Gastrocnemius medialis (tissue), 4 donors: ENCODE measurements around the gene PTPRN2.

ENCODE experiments used
- POLR2A ChIP-seq, 2 donors: fragments of 450-650 bp; IDR thresholded peaks; one replicate each; pipeline ENCODE4 v1.6.1; 2017; ENCODE audit warnings: antibody characterized with exemption in 2 of 2, mild to moderate bottlenecking in 2 of 2, moderate library complexity in 2 of 2
- TF ChIP-seq, protein P1 (sequence below), 5 experiments: fragments of 450-650 bp in 3 of 5; fragments of 200-600 bp in 2 of 5; sonication (generic) in 2 of 5; IDR thresholded peaks in 4 of 5; conservative IDR thresholded peaks in 1 of 5; 1 replicate in 4 of 5; 2 replicates in 1 of 5; pipeline ENCODE4 v1.5.1; 2016 to 2019; ENCODE audit warnings: antibody characterized with exemption in 5 of 5, mild to moderate bottlenecking in 3 of 5, moderate library complexity in 3 of 5

DNA sequence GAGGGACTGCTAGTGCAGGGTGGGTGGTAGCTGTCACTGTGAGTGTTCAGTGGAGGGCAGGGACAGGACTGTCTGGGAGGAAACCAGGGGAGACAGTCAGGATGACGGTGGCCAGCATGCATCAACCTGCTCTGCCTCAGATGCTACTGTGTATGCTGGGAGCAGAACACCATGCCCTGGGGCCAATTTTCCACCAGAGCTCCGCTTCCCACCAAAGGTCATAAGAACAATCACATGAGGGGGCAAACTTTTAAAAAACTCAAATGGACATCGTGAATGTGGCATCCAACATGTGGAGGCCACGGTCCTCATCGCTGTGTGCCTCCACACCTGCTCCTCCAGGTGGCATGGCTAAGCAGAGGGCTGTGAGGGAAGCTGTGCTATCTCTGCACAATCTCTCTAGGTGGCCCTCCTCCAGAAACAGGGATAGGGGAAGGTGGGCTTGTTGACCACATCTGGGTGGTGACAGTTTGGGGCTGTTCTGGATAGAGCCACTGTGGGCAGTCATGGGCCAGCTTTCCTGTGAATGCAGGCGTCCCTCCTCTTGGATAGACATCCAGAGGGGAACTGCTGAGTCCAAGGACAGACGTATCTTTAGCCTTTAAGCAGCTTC, 411.0 kb downstream of the PTPRN2 start:
- TF ChIP-seq, protein P1, sequence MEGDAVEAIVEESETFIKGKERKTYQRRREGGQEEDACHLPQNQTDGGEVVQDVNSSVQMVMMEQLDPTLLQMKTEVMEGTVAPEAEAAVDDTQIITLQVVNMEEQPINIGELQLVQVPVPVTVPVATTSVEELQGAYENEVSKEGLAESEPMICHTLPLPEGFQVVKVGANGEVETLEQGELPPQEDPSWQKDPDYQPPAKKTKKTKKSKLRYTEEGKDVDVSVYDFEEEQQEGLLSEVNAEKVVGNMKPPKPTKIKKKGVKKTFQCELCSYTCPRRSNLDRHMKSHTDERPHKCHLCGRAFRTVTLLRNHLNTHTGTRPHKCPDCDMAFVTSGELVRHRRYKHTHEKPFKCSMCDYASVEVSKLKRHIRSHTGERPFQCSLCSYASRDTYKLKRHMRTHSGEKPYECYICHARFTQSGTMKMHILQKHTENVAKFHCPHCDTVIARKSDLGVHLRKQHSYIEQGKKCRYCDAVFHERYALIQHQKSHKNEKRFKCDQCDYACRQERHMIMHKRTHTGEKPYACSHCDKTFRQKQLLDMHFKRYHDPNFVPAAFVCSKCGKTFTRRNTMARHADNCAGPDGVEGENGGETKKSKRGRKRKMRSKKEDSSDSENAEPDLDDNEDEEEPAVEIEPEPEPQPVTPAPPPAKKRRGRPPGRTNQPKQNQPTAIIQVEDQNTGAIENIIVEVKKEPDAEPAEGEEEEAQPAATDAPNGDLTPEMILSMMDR (IDR thresholded peaks at IDR 0.05 in 4 of 5, conservative IDR thresholded peaks at IDR 0.05 in 1 of 5), result no peak
- no peak for TF ChIP-seq POLR2A (IDR thresholded peaks at IDR 0.05)
